A673 (cell line): Measurements from ENCODE around the gene EFR3B. TPM values are rescaled to one million over a fixed set of nuclear protein-coding genes. Genes with fewer than 3 reads are reported as not detected.

ENCODE experiments used
- BruUV-seq: library from RNA; stranded (reverse); fragments of 400-500 nt; replicated peaks from 2 replicates; lab custom pipeline; 2021; lab: Mats Ljungman, UMichigan
- CTCF ChIA-PET: fragments of 300-600 bp; sonication (Branson Sonifier 250); formaldehyde crosslinking; loops from one replicate; lab custom pipeline; 2022; ENCODE audit warnings: antibody characterized with exemption; lab: Charles Lee
- POLR2A ChIA-PET: fragments of 300-600 bp; sonication (Branson Sonifier 250); formaldehyde crosslinking; loops from one replicate; lab custom pipeline; 2022; ENCODE audit warnings: antibody characterized with exemption; ENCODE audit not compliant: low non-redundant PET; lab: Charles Lee
- DNase-seq: peaks from one replicate; pipeline ENCODE4 v3.0.0-alpha.2; 2015; ENCODE audit warnings: low spot score
- H3K27ac ChIP-seq: fragments of 200-600 bp; sonication (generic); 2 replicates; pipeline ENCODE4 v1.5.1; 2016; ENCODE audit warnings: mixed run types, low read depth, mild to moderate bottlenecking, mixed read lengths, antibody characterized with exemption, low read length; ENCODE audit not compliant: poor library complexity, severe bottlenecking
- H3K27me3 ChIP-seq: fragments of 200-600 bp; sonication (generic); replicated peaks from 2 replicates; pipeline ENCODE4 v1.6.1; 2017; ENCODE audit warnings: mixed run types, low read depth, mild to moderate bottlenecking, mixed read lengths, antibody characterized with exemption, low read length; ENCODE audit not compliant: insufficient read depth, poor library complexity
- H3K36me3 ChIP-seq: fragments of 200-600 bp; sonication (generic); 2 replicates; pipeline ENCODE4 v1.6.1; 2016; ENCODE audit warnings: mixed run types, mild to moderate bottlenecking, mixed read lengths, antibody characterized with exemption, low read length; ENCODE audit not compliant: insufficient read depth, poor library complexity, severe bottlenecking
- H3K4me1 ChIP-seq: fragments of 200-600 bp; sonication (generic); 2 replicates; pipeline ENCODE4 v1.6.1; 2017; ENCODE audit warnings: mixed run types, mild to moderate bottlenecking, mixed read lengths, antibody characterized with exemption, low read length; ENCODE audit not compliant: insufficient read depth, poor library complexity, severe bottlenecking
- H3K4me3 ChIP-seq: fragments of 200-600 bp; sonication (generic); 2 replicates; pipeline ENCODE4 v1.5.1; 2016; ENCODE audit warnings: low read depth, mixed run types, mild to moderate bottlenecking, mixed read lengths, low read length; ENCODE audit not compliant: poor library complexity, severe bottlenecking
- H3K9me3 ChIP-seq: fragments of 200-600 bp; sonication (generic); 2 replicates; pipeline ENCODE4 v1.6.1; 2016; ENCODE audit warnings: mixed run types, low read depth, mild to moderate bottlenecking, mixed read lengths, antibody characterized with exemption, low read length; ENCODE audit not compliant: poor library complexity, severe bottlenecking
- EZH2 ChIP-seq: fragments of 200-600 bp; sonication (generic); IDR thresholded peaks from 2 replicates; pipeline ENCODE4 v1.6.1; 2017; ENCODE audit warnings: borderline replicate concordance, low read depth, mild to moderate bottlenecking, mixed read lengths, antibody characterized with exemption, low read length; ENCODE audit not compliant: poor library complexity, severe bottlenecking
- intact Hi-C: fragments of 100-400 bp; cut with micrococcal nuclease; formaldehyde crosslinking; loops from one replicate; pipeline ENCODE4 v1.10.0; 2022; ENCODE audit not compliant: unreplicated experiment
- total RNA-seq: library from RNA; stranded (reverse); gene quantifications from 2 replicates; pipeline ENCODE4 v1.2.3, GENCODE V29; 2021
- TF ChIP-seq, protein P1 (sequence below): fragments of 300-800, 200-600 bp; sonication (generic); conservative IDR thresholded peaks from 2 replicates; pipeline ENCODE4 v1.5.1; 2017; ENCODE audit warnings: low read depth, mild to moderate bottlenecking, antibody characterized with exemption, low read length, moderate library complexity, mixed read lengths

EFR3B gene
- total RNA-seq, 1 experiment from 2014 or later = 1.0 TPM

DNA sequence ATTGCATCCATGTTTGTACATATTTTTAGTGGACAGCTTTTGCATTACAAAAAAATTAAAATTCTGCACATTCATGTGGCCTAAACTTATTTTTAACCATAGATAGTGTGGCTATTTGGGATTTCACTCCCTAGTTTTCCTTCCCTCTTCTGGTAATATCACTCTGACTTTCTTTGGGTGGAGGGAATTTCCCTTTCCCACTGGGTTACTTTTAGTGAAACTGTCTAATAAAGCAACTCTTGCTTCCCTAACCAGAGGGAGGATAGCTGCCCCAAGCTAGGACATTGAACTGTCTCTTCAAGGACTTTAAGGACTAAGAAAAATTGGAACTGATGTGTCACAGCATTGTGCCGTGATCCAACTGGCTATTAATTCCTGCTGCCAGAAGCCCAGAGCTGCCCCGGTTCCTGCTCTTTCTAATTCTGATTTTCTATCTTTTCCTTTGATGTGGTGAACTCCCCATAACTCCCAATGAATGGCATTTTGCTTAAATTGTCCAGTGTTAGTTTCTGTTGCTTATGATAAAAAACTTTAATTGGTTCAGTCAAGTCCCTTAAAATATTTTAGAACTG, 20.0 kb upstream of the EFR3B start:
- Histone ChIP-seq H3K27me3 (peaks cover 7% of the 10 kb centered on the region), H3K4me3 (no peak overlapping the region), H3K4me1 (no peaks in the 10 kb centered on the region), H3K36me3 (no peaks in the 10 kb centered on the region), H3K27ac (no peak overlapping the region), H3K9me3 (no peaks in the 10 kb centered on the region)
- intact Hi-C loops = no loop called here
- no TSS peak for BruUV-seq
- TF ChIP-seq EZH2 = no peak
- TF ChIP-seq, protein P1, sequence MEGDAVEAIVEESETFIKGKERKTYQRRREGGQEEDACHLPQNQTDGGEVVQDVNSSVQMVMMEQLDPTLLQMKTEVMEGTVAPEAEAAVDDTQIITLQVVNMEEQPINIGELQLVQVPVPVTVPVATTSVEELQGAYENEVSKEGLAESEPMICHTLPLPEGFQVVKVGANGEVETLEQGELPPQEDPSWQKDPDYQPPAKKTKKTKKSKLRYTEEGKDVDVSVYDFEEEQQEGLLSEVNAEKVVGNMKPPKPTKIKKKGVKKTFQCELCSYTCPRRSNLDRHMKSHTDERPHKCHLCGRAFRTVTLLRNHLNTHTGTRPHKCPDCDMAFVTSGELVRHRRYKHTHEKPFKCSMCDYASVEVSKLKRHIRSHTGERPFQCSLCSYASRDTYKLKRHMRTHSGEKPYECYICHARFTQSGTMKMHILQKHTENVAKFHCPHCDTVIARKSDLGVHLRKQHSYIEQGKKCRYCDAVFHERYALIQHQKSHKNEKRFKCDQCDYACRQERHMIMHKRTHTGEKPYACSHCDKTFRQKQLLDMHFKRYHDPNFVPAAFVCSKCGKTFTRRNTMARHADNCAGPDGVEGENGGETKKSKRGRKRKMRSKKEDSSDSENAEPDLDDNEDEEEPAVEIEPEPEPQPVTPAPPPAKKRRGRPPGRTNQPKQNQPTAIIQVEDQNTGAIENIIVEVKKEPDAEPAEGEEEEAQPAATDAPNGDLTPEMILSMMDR = no peak
- CTCF ChIA-PET = no interaction called here
- POLR2A ChIA-PET = no interaction called here
- no peak for DNase-seq

DNA sequence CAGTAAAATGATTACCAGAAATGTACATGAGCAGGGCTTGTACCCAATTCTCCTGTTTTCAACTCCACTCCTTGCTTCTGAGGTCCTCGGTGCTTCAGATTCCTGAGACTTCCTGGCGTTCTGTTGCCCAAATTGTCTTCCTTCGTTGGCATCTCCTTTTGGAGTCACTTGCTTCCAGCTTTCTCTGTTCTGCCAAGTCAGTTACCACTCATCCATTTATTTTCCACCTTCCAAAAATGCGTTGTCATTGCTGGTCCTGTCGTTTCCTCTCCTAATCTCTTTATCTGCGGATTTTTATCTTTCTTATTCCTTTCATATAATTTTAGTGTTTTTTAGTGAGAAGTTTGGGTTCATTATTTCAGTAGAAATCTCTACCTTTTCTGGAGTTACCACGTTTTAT, 18.5 kb upstream of the EFR3B start:
- BruUV-seq = no TSS peak
- peaks cover 7% of the 10 kb centered on the region for H3K27me3 ChIP-seq
- no peaks in the 10 kb centered on the region for H3K36me3 ChIP-seq
- ChIA-PET POLR2A (no interaction called here), CTCF (no interaction called here)
- H3K9me3 ChIP-seq = no peaks in the 10 kb centered on the region
- no peaks in the 10 kb centered on the region for H3K4me1 ChIP-seq
- H3K4me3 ChIP-seq = no peak overlapping the region
- no peak for TF ChIP-seq EZH2
- TF ChIP-seq, protein P1 = no peak
- no peak overlapping the region for H3K27ac ChIP-seq
- intact Hi-C loops = no loop called here
- DNase-seq = no peak

DNA sequence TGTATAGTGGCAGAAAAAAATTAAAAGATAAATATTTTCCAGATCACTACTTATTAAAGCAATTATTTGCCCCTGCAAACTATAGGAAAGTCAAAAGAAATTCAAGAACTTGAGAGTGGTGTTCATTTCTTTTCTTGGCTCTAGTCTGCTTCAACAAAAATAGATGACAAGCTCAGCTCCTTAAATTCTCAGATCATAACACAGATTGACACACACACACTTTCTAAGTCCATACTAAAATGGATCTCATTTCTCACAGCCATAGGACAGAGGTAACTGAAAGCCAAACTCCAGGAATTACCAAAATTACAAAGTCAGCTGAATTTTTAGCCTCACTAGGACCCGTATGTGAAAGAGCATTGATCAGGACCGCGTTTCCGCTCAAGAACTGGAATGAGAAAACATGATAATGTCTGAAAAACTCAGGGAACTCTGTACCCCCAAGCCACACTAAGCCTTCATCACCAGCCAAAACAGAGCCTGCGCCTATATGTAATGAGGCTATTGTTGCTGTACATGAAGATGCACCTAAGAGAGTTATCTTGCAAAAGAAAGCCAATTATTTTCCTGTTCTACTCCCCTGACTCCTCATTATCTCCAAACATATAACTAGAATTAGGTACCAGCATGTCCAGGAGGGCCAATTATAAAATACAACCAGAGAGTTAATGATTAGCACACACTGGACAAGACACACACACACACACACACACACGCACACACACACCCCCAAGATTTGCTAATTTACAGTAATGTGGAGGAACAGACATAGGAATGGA, 16.5 kb upstream of the EFR3B start:
- CTCF ChIA-PET = no interaction called here
- BruUV-seq = no TSS peak
- no peaks in the 10 kb centered on the region for H3K4me1 ChIP-seq
- POLR2A ChIA-PET = no interaction called here
- TF ChIP-seq EZH2 = no peak
- TF ChIP-seq, protein P1 = no peak
- no peaks in the 10 kb centered on the region for H3K9me3 ChIP-seq
- no peak for DNase-seq
- no peak overlapping the region for H3K4me3 ChIP-seq
- no peaks in the 10 kb centered on the region for H3K36me3 ChIP-seq
- no peak overlapping the region for H3K27ac ChIP-seq
- H3K27me3 ChIP-seq = peaks cover 7% of the 10 kb centered on the region
- intact Hi-C loops = no loop called here
